DMS 273 treated with DMSO at 0.1 percent for 48 hours (cell line): ENCODE data around the gene SH3BP2.

Source experiments
- DNase-seq: peaks from one replicate; lab custom pipeline; 2025; lab: John Stamatoyannopoulos, UW

SH3BP2 gene

DNA sequence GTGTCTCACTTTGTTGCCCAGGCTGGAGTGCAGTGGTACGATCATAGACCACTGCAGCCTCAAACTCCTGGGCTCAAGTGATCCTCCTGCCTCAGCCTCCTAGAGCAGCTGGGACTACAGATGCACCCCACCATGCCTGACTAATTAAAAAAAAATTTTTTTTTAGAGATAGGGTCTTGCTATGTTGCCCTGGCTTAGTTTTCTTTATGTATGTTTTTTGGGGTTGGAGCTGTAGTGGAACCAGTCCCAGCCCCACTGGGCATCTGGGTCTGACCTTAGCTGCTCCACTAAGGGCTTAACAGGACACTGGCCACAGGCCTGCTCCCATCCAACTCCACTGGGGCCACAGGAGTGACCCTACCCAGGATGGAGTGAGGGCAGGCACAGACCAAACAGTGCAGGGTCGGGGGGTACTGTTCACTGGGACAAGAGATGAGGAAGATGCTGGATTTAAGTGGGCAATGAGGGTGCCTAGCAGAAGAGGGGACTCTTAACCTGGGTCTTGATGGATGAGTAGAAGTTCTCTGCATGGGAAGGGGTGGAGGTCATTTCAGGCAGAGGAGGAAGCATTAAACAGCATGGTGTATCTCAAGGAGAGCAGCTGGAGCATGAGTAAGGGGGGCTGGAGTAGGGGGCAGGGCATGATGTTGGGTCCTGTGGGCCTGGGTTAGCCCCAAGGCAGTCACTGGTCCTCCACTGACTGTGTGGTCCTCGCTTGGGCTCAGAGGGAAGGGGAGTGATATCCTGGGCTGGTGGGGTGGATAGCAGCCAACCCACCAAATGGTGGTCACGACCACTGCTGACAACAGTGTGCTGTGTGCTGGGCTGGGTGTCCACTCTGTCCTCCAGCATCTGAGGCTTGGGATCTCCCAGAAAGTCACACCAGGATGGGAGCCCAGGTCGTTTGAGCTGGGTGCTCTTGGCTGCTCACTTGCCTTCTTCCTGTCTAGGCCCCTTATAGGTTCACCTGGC lies 26.6 kb downstream of the SH3BP2 start:
- no peak for DNase-seq

GRCh38 chr4:2820216-2820982 lies 27.5 kb downstream of the SH3BP2 start:
- DNase-seq: no peak

- no peak for DNase-seq
Observed at GRCh38 chr4:2822461-2823300, 29.8 kb downstream of the SH3BP2 start.

- DNase-seq: no peak
Observed at GRCh38 chr4:2823301-2823670, 30.4 kb downstream of the SH3BP2 start.

DNA sequence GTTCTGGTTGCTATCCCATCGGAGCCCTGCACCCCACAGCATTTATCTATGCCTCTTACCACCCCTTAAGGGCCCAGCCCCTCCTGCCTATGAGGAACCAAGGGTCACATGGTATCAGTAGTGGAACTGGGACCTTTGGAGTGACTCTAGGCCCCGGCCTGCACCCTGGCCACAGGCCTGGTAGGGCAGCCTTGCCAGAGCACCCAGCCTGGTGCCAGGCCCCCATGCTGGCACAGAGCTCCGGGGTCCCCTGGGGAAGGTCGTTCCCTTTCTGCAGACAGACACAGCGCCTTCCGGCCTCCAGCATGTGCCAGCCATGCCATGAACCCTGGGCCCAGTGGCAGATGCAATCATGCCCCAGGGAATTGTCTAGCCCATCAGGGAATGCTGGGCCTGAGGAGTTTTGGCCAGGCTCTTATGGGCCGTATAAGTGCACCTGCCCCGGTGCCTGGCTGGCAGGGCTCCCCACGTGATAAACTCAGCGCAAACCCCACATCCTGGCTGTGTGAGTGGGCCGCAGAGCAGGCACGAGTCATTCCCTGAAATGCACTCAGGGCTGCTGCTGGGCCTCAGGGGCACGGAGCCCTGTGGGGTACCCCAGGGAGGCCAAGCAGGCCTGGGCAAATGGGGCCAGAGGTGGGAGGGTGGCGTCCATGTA lies 30.9 kb downstream of the SH3BP2 start:
- no peak for DNase-seq

GRCh38 chr4:2824329-2824835 lies 31.5 kb downstream of the SH3BP2 start:
- no peak for DNase-seq

DNA sequence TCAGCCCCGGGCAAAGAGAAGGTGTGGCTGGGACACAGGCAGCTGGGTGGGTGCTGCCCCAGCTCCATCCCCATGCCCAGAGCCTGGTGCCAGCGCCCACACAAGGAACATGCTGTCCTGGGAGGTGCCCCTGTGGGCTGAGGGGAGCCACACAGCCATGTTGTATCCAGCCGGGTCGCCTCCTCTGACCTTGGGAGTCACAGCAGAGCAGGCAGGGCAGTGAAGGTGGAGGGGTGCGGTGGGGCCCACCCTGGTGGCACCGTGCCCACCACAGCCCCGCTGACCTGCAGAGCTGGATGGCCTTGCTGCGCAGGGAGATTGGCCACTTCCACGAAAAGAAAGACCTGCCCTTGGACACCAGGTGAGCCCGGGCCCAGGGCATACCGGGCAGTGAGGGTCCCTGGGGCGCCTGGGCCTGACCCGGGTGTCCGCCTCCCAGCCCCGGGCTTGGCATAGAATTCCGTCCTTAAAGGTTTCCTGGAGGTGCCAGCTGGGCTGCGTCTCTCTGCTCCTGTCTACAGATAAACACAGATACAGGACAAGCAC lies 32.0 kb downstream of the SH3BP2 start:
- no peak for DNase-seq

- DNase-seq: no peak
Observed at GRCh38 chr4:2825740-2826139, 32.9 kb downstream of the SH3BP2 start.

- DNase-seq: no peak
Observed at GRCh38 chr4:2827071-2827873, 34.4 kb downstream of the SH3BP2 start.

DNA sequence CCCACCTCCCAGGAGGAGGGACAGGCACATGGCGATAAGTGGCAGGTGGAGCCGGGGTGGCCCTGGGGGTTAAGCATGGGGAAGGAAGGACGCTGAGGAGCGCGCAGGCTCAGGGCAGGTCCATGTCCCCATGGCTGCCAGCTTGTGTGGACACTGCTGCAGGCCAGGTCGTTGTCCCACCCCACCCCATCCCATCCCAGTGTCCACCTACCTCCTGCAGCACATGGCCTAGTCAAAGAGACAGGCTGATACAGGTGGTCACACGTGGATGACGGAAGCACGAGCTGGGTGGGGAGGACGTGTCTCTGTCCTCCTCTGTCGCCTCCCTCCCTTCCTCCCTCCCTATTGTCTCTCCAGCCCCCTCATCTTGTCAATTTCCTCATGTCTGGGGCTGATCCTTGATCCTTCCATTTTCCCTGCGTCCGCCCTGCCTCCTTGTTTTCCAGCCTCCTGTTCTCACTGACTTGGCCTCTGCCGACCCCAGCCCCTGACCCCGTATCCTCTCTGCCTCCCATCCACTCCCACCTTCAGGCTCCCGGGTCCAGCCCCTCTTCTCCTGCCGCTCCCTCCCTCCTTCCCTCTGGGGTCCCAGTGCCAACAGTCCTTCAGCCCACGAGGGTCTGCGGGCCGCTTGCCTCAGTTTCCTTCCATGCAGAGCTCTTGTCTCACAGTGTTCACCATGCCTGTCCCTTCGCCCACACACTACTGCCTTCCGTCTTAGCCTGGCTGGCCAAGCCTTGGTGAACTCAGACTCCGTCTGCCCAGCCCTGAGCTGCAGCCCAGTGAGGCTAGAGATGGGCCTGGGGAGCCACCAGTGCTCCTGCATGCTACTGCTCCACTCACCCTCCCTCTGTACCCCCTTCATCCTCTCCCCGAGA lies 35.2 kb downstream of the SH3BP2 start:
- DNase-seq: no peak

GRCh38 chr4:2828758-2829181 lies 35.9 kb downstream of the SH3BP2 start:
- DNase-seq: no peak

DNA sequence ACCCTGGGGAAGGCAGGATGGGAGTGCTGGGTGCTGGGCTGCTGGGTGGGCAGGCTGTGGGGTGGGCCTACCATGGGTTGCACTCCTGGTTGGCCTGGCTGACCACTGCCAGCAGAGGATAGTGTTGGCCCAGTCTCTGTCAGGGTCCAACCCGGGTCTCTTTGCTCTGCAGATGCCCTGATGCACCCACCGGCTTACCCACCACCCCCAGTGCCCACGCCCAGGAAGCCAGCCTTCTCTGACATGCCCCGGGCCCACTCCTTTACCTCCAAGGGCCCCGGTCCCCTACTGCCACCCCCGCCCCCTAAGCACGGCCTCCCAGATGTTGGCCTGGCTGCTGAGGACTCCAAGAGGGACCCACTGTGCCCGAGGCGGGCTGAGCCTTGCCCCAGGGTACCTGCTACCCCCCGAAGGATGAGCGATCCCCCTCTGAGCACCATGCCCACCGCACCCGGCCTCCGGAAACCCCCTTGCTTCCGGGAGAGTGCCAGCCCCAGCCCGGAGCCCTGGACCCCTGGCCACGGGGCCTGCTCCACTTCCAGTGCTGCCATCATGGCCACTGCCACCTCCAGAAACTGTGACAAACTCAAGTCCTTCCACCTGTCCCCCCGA lies 36.5 kb downstream of the SH3BP2 start:
- no peak for DNase-seq

GRCh38 chr4:2829933-2830451 lies 37.1 kb downstream of the SH3BP2 start:
- no peak for DNase-seq

- DNase-seq: no peak
Observed at GRCh38 chr4:2830632-2831610, 38.0 kb downstream of the SH3BP2 start.

- no peak for DNase-seq
Observed at GRCh38 chr4:2831611-2832308, 38.9 kb downstream of the SH3BP2 start.

DNA sequence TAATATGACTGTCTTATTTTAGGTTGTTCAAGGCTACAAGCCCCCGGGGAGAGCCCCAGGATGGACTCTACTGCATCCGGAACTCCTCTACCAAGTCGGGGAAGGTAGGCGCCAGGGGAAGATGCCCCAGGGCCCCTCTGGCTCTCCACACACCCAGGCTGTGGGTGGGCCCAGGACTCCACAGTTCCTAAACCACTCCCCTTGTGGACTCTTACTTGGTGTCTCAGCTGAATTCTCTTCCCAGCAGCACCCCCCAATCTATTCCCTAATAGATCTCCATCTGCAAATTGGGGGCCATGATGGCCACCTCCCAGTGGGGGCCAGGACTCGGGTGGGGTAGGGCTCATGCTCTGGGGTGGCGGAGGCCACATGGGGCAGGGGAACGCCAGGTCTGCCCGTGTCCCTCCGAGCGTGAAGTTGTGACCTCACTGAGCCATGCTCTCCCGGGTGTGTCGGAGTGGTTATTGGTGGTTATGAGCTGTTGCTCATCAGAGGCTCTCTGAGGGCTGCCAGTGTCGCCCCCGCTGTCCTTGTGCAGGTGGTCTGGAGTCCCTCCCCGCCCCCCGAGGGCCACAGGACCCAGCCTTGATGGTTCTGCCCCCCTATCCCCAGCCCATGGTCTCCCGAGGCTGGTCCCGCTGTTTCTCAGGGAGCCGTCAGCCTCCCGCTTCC lies 39.6 kb downstream of the SH3BP2 start:
- DNase-seq: no peak
